AG04449 (cell line): ENCODE measurements around the gene KAT7.

ENCODE experiments used
- CTCF ChIA-PET: fragments of 350-600 bp; formaldehyde crosslinking; extraction: SDS; loops from one replicate; lab custom pipeline; 2021; ENCODE audit warnings: antibody characterized with exemption; lab: Yijun Ruan, JAX
- POLR2A ChIA-PET: fragments of 400-600, 350-600 bp; formaldehyde crosslinking; extraction: SDS; loops from one replicate; lab custom pipeline; 2020; ENCODE audit warnings: antibody characterized with exemption, inconsistent platforms; lab: Yijun Ruan, JAX
- DNase-seq: peaks from one replicate; pipeline ENCODE4 v3.0.0-alpha.2; 2010; ENCODE audit warnings: low read depth, low spot score
- H3K4me3 ChIP-seq: 2 replicates; pipeline ENCODE4 v1.5.1; 2011; ENCODE audit warnings: low read depth, mild to moderate bottlenecking, control low read depth, low read length
- CTCF ChIP-seq: IDR thresholded peaks from one replicate; pipeline ENCODE4 v1.5.1; 2011; ENCODE audit warnings: mild to moderate bottlenecking, moderate library complexity, low read length, control low read depth, inconsistent platforms; ENCODE audit not compliant: insufficient read depth; ENCODE audit errors: missing control alignments

Gene KAT7

GRCh38 chr17:49777563-49777962, 10.9 kb upstream of the KAT7 start:
- no peak for TF ChIP-seq CTCF
- CTCF ChIA-PET: interaction anchor here (0.7 to 2.4 kb wide), 6 partner anchors 10 to 210 kb away, joined by 3 to 9 read pairs (median 4); no protein-coding TSS in a partner anchor
- no peak overlapping the region for H3K4me3 ChIP-seq
- no peak for DNase-seq
- POLR2A ChIA-PET: no interaction called here

DNA sequence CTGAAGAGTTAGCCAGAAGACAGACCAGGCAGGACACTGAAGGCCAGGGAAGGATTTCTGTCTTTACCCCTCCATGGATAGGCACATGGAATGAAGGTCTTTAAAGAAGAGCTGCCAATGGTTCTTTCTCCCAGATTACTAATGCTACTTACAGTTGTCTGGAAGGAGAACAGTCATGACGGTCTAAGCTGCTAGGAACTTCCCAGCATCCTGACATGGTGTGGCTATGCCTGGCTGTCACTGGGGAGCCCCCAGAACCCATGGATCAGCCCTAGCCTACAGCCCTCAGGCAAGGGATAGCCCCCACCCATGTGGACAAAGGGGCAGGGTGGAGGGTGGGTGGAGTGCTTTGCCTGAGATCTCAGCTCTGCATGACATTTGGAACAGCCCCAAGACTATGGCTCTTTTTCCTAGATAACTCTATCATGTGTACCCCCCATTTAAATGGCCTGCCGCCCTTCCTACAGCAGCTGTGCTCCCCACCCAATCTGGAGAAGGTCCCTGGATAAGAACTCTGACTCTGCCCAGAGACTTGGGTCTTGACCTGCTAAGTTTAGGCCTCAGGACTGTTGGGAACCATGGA, 9.2 kb upstream of the KAT7 start:
- DNase-seq: no peak
- TF ChIP-seq CTCF: no peak
- ChIA-PET POLR2A (interaction anchor here (0.6 to 0.7 kb wide), 2 partner anchors 106 to 329 kb away, joined by 3 read pairs; no protein-coding TSS in a partner anchor), CTCF (interaction anchor here (0.7 to 2.4 kb wide), 15 partner anchors 9 to 222 kb away, joined by 3 to 13 read pairs (median 4); partner anchors contain the start of genes KAT7 and SLC35B1)
- no peak overlapping the region for H3K4me3 ChIP-seq

GRCh38 chr17:49779739-49780231, 8.7 kb upstream of the KAT7 start:
- H3K4me3 ChIP-seq: no peak overlapping the region
- ChIA-PET CTCF (interaction anchor here (0.7 to 2.4 kb wide), 10 partner anchors 9 to 223 kb away, joined by 3 to 13 read pairs (median 5); partner anchors contain the start of genes KAT7 and SLC35B1), POLR2A (interaction anchor here (0.6 to 0.7 kb wide), 2 partner anchors 107 to 329 kb away, joined by 3 read pairs; no protein-coding TSS in a partner anchor)
- peak; percentile 62 for DNase-seq
- TF ChIP-seq CTCF: peak; percentile 62

- TF ChIP-seq CTCF: no peak
- CTCF ChIA-PET: interaction anchor here (1.0 to 4.1 kb wide), 4 partner anchors 88 to 226 kb away, joined by 3 to 17 read pairs (median 8); no protein-coding TSS in a partner anchor
- no peak for DNase-seq
- POLR2A ChIA-PET: interaction anchor here (0.5 to 0.8 kb wide), 2 partner anchors 13 to 19 kb away, joined by 3 to 4 read pairs; no protein-coding TSS in a partner anchor
- H3K4me3 ChIP-seq: no peak overlapping the region
Measured at GRCh38 chr17:49783071-49783715, 5.3 kb upstream of the KAT7 start.

DNA sequence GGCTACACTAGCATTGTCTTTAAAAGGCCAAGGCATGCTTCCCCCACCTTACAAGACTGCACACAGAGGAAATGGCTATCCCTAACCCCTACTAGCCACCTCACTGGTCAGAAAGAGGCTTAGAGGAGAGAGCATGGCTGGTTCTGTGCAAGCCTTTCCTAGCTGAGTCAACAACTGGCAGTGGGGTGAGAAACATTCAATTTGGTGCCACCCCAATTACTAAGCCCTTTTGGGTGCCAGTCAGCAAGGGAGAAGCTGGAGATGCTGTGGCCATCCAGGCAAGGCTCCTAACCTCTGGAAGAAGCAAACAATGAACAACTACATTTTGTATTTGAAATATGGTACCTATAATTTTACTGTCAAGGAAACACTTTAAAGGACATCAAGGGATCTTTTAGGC, 4.7 kb upstream of the KAT7 start:
- TF ChIP-seq CTCF: no peak
- H3K4me3 ChIP-seq: no peak overlapping the region
- no peak for DNase-seq
- ChIA-PET POLR2A (interaction anchor here (0.8 kb wide), 1 partner anchor 20 kb away, joined by 3 read pairs; no protein-coding TSS in a partner anchor), CTCF (interaction anchor here (1.0 to 4.1 kb wide), 3 partner anchors 89 to 227 kb away, joined by 3 to 17 read pairs (median 10); no protein-coding TSS in a partner anchor)
